GM21447 (cell line): ENCODE data around the gene TMPRSS6.
"Not testable (repeated sequence)": the region's sequence is repeated elsewhere in the genome, so short reads cannot be mapped to it uniquely, and the experiment has no call there.

ENCODE experiments used
- ATAC-seq: cut with Tn5 transposase; IDR thresholded peaks from one replicate; pipeline ENCODE4 v1.9.1; 2021; ENCODE audit not compliant: unreplicated experiment

Gene TMPRSS6

DNA sequence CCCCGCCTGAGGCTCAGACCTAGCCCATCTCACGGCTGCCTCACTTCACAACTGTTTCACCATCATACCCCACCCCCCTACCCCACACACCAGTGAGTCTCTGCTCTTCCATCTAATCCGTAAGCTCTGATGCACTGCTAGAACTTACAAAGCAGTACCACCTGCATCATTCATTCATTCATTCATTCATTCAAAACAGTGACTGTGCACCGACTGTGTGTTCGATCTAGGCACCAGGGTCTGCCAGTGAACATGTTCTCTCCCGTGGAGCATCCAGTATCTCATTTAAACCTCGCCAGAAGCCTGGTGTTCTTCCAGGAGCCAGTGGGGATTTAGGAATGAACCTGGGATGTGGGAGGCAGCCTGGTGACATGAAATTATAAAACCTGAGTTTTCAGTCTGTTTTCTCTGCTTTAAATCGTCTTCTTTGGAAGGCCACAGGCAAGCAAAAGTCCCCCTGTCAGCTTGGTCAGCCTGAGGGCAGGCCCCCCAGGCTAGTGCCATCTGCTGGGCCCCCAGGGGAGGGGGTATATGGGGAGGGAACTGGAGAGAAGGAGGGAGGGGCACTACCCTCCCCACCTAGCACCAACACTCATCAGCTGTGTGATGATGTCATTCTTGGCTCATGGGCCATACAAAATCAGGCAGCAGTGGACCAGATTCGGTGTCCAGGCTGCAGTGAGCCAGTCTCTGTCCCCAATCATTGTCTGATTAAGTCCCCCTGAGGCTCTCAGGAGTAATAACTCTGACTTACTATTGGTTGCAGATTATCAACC lies 18.4 kb downstream of the TMPRSS6 start:
- ATAC-seq, result no peak

DNA sequence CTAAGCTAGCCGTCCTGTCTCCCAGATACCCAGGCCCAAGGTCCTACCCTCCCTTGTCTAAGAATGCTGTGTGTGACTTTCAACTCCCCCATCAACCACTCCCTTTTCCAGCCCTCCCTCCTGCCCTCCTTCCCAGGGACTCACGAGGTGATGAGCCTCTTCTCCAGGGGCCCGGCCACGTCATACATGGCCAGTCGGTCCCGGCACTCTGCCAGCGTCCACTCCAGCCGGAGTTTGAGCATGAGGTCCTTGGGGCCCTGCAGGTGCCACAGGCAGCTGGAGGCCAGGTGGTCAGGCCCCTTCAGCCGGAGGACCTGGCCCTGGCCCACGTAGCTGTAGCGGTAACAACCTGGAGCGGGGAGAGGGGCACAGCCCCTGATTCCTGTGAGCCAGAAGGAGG lies 20.1 kb downstream of the TMPRSS6 start:
- no peak for ATAC-seq

- no peak for ATAC-seq
Observed at GRCh38 chr22:37088750-37089408, 20.6 kb downstream of the TMPRSS6 start.

- no peak for ATAC-seq
Observed at GRCh38 chr22:37088108-37088605, 21.4 kb downstream of the TMPRSS6 start.

- ATAC-seq, result no peak
Observed at GRCh38 chr22:37086184-37086583, 23.3 kb downstream of the TMPRSS6 start.

DNA sequence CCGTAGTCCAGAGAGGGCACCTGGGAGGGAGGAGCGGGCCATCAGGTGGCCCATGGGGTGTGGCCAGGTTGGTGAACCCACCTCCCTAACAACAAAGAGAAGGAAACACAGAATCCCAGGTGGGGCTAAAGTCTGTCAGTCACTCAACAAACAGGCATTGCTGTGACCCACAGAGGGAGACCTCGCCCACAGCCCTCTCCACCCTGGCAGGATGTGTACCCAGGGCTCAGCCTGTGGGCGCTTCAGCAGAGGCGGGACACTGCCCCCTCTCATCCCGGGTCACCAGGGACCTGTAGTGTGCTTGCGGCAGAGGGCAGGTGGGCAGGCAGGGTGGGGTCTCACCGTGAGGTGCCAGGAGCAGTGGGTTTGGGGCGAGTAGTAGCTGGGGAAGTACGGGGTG lies 25.1 kb downstream of the TMPRSS6 start:
- no peak for ATAC-seq

DNA sequence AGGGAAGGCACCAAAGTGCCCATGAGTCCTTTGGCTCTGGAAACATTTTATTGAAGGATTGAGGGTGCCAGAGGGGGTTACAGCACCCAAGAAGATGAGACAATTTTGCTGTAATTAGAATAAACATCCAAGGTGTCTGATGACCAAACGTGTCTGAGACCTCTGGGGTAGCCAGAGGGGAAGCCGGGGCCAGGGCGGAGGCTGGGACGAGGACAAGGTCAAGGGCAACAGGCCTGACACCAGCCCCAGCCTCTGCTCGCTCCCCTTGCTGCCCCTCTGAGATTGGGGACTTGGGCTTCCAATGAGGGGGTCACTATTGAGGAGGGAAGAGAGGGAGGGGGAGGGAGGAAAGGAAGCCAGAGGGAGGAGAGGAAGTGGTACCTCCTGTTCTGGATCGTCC lies 25.6 kb downstream of the TMPRSS6 start:
- no peak for ATAC-seq

DNA sequence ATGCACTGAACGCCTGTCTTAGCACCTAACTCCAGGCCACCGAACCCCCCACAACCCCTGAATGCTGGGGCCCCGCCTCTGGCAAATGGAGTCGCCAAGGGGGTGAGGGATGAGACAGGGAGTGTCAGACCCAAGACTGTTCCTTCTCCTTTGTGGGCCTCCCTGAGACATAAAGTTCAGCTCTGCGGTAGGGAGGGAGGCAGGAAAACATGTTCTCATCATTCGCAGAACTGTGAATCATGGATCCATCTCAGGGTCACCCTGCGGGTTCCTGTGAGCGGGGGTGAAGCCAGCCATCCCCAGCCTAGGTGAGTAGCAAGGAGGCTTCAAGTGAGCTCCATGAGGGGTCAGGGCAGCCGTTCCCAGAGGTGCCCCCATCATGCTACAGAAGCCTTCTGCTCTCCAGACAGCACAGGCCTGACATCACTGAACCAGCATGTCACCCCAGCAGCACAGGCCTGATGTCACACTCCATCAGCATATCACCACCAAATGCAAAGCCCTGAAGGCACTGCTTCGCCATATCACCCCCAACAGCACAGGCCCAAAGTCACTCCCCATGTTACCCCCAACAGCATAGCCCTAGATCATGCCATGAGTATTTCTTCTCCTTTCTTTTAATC lies 27.2 kb downstream of the TMPRSS6 start:
- no peak for ATAC-seq

- ATAC-seq, result no peak
Observed at GRCh38 chr22:37080838-37081237, 28.7 kb downstream of the TMPRSS6 start.

- ATAC-seq, result no peak
Observed at GRCh38 chr22:37080438-37080837, 29.1 kb downstream of the TMPRSS6 start.

GRCh38 chr22:37079668-37080171 lies 29.8 kb downstream of the TMPRSS6 start:
- no peak for ATAC-seq

GRCh38 chr22:37079158-37079557 lies 30.4 kb downstream of the TMPRSS6 start:
- no peak for ATAC-seq

DNA sequence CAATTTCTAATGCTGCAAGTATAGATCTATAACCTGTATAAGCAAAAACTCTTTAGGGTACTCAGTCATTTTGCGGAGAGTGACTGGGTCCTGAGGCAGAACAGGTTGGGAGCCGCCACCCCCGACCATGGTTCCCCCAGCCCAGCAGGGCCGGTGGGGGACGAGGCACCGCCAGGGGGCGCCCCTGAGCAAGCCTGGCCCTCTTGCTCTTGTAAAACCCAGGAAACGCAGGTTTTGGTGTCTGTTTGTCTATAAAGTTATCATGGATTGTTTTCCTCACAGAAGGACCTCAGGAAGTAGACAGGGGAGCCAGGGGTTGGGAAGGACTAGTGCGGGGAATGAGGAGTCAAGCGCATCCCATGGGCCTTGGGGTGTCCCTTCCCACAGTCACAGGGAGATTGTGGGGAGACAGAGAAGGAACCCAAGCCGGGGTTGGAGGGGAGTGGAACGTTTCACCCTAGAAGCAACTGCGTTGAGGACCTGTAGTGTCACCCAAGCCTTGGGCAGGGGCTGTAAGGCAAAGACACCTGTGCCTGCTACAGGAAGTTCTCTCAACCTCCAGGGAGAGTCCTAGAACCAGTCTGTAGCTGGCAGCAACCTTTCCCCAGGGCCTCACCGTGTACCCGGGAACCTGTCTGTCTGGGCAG lies 31.6 kb downstream of the TMPRSS6 start:
- no peak for ATAC-seq

GRCh38 chr22:37075822-37076433 lies 33.6 kb downstream of the TMPRSS6 start:
- ATAC-seq, result no peak

- ATAC-seq, result no peak
Observed at GRCh38 chr22:37075046-37075445, 34.5 kb downstream of the TMPRSS6 start.

GRCh38 chr22:37074537-37074936 lies 35.0 kb downstream of the TMPRSS6 start:
- ATAC-seq, result no peak

DNA sequence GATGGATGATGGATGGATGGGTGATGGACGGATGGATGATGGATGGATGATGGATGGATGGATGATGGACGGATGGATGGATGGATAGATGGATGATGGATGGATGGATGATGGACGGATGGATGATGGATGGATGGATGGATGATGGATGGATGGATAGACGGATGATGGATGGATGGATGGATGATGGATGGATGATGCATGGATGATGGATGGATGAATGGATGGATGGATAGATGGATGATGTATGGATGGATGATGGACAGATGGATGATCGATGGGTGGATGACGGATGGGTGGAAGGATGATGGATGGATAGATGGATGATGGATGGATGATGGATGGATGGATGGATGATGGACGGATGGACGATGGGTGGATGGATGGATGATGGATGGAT lies 36.8 kb downstream of the TMPRSS6 start:
- ATAC-seq, result no peak

DNA sequence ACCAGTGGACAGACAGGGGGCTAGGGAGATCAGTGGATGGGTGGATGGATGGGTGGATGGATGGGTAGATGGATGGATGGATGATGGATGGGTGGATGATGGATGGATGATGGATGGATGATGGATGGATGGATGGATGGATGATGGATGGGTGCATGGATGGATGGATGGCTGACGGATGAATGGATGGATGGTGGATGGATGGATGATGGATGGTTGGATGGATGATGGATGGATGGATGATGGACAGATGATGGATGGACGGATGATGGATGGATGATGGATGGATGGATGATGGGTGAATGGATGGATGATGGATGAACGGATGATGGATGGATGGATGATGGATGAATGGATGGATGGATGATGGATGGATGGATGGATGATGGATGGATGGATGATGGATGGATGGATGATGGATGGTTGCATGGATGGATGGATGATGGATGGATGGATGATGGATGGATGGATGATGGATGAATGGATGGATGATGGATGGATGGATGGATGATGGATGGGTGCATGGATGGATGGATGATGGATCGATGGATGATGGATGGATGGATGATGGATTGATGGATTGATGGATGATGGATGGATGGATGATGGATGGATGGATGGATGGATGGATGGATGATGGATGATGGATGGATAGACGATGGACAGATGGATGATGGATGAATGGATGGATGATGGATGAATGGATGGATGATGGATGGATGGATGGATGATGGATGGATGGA lies 37.5 kb downstream of the TMPRSS6 start:
- ATAC-seq, result not testable (repeated sequence)

GRCh38 chr22:37070744-37071143 lies 38.8 kb downstream of the TMPRSS6 start:
- ATAC-seq, result no peak

DNA sequence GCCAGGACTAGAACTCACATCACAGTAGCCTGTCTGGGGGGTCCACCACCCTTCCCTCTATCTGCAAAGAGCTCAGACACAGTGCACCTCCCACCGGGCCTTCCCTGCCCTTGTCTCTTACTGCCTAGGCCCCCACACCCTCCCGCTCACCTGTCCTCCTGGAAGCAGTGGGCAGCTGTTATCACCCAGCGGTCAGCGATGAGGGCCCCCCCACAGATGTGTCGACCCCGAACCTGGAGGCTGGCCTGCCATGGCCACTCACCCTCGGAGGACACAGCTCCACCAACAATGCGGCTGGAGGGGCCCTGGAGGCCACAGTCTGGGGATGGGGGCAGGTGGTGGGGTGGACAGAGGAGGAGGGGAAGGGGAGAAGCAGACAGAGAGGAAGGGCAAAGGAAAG lies 39.2 kb downstream of the TMPRSS6 start:
- no peak for ATAC-seq
